Measurements from ENCODE around the gene KDM4C.

The KDM4C gene

GRCh38 chr9:6816581-6816980 is 58.8 kb downstream of the KDM4C start:
- DNase-seq, result no peak

GRCh38 chr9:6818292-6818922 is 60.6 kb downstream of the KDM4C start:
- no peak for DNase-seq

GRCh38 chr9:6819112-6819511 is 61.3 kb downstream of the KDM4C start:
- DNase-seq, result no peak

- no peak for DNase-seq
Measured at GRCh38 chr9:6819529-6819928, 61.8 kb downstream of the KDM4C start.

- DNase-seq, result no peak
Measured at GRCh38 chr9:6822696-6823095, 64.9 kb downstream of the KDM4C start.

- DNase-seq, result no peak
Measured at GRCh38 chr9:6827439-6828145, 69.8 kb downstream of the KDM4C start.

GRCh38 chr9:6829027-6829426 is 71.3 kb downstream of the KDM4C start:
- no peak for DNase-seq

GRCh38 chr9:6829536-6829935 is 71.8 kb downstream of the KDM4C start:
- DNase-seq, result no peak

- DNase-seq, result no peak
Measured at GRCh38 chr9:6833518-6834192, 75.9 kb downstream of the KDM4C start.

GRCh38 chr9:6834306-6834705 is 76.5 kb downstream of the KDM4C start:
- no peak for DNase-seq

- DNase-seq, result no peak
Measured at GRCh38 chr9:6838158-6838557, 80.4 kb downstream of the KDM4C start.

- DNase-seq, result no peak
Measured at GRCh38 chr9:6842584-6842947, 84.8 kb downstream of the KDM4C start.

- DNase-seq, result no peak
Measured at GRCh38 chr9:6843742-6844141, 86.0 kb downstream of the KDM4C start.

GRCh38 chr9:6844267-6844666 is 86.5 kb downstream of the KDM4C start:
- no peak for DNase-seq

- DNase-seq, result no peak
Measured at GRCh38 chr9:6845128-6845826, 87.5 kb downstream of the KDM4C start.

GRCh38 chr9:6845880-6846279 is 88.1 kb downstream of the KDM4C start:
- DNase-seq, result no peak

GRCh38 chr9:6852243-6852963 is 94.6 kb downstream of the KDM4C start:
- no peak for DNase-seq

- DNase-seq, result no peak
Measured at GRCh38 chr9:6855860-6856259, 98.1 kb downstream of the KDM4C start.

- DNase-seq, result no peak
Measured at GRCh38 chr9:6864102-6864501, 106.3 kb downstream of the KDM4C start.

GRCh38 chr9:6869081-6869948 is 111.5 kb downstream of the KDM4C start:
- no peak for DNase-seq

- DNase-seq, result no peak
Measured at GRCh38 chr9:6870149-6870548, 112.4 kb downstream of the KDM4C start.
